HepG2 (cell line): ENCODE data around the gene CBR4. TPM values are rescaled to one million over a fixed set of nuclear protein-coding genes. Genes with fewer than 3 reads are reported as not detected.
"Not testable (repeated sequence)": the region's sequence is repeated elsewhere in the genome, so short reads cannot be mapped to it uniquely, and the experiment has no call there.

ENCODE experiments used
- ATAC-seq: fragments of 200-7000 bp; cut with Tn5 transposase; 3 replicates; pipeline ENCODE4 v1.9.1; 2020; ENCODE audit warnings: mild to moderate bottlenecking, moderate library complexity
- BruUV-seq: library from RNA; stranded (reverse); fragments of 400-500 nt; replicated peaks from 2 replicates; lab custom pipeline; 2021; lab: Mats Ljungman, UMichigan
- CTCF ChIA-PET: fragments of 300-600 bp; formaldehyde crosslinking; extraction: SDS; loops from one replicate; lab custom pipeline; 2021; ENCODE audit warnings: low total read pairs, inconsistent platforms, low intra/inter-chr PET ratio; lab: Yijun Ruan, JAX
- POLR2A ChIA-PET: fragments of 350-600 bp; sonication (Branson Sonifier 250); formaldehyde crosslinking; loops from one replicate; lab custom pipeline; 2020; ENCODE audit warnings: antibody characterized with exemption, inconsistent platforms; lab: Yijun Ruan, JAX
- DNase-seq: peaks from one replicate; pipeline ENCODE4 v3.0.0-alpha.2; 2015; ENCODE audit warnings: low spot score
- FAIRE-seq: peaks from 3 replicates; lab custom pipeline; 2011; peaks lifted over from hg19 to GRCh38; lab: Jason Lieb, UNC
- H2AFZ ChIP-seq: one replicate; pipeline ENCODE4 v1.6.1; 2011; ENCODE audit warnings: low read length, inconsistent platforms
- H3K27ac ChIP-seq: fragments of 300-600 bp; 3 replicates; pipeline ENCODE4 v1.8.0; 2011; ENCODE audit warnings: mixed run types, mild to moderate bottlenecking, mixed read lengths, low read length, inconsistent platforms; ENCODE audit not compliant: insufficient read depth; ENCODE audit errors: extremely low read length
- H3K27me3 ChIP-seq, 2 experiments: fragments of 200-600 bp in 1 of 2; 2 replicates in 1 of 2; 3 replicates in 1 of 2; pipeline versions ENCODE4 v1.6.0 to v1.8.0; 2011; ENCODE audit warnings: low read length in 2 of 2, mild to moderate bottlenecking in 2 of 2, moderate library complexity in 2 of 2, inconsistent platforms in 1 of 2; ENCODE audit not compliant: insufficient read depth in 2 of 2, control insufficient read depth in 1 of 2
- H3K36me3 ChIP-seq, 2 experiments: fragments of 200-600 bp in 1 of 2; replicated peaks in 1 of 2; 2 replicates in 1 of 2; 3 replicates in 1 of 2; pipeline versions ENCODE4 v1.5.1 to v1.8.0; 2011; ENCODE audit warnings: low read length in 2 of 2, inconsistent platforms in 1 of 2; ENCODE audit not compliant: insufficient read depth in 2 of 2, control insufficient read depth in 1 of 2
- H3K4me1 ChIP-seq: 2 replicates; pipeline ENCODE4 v1.5.1; 2012; ENCODE audit warnings: low read length, inconsistent platforms; ENCODE audit not compliant: insufficient read depth
- H3K4me2 ChIP-seq: 2 replicates; pipeline ENCODE4 v1.6.0; 2011; ENCODE audit warnings: low read depth, low read length, inconsistent platforms
- H3K4me3 ChIP-seq, 3 experiments: fragments of 200-600 bp in 1 of 3; sonication (generic), shearing (Covaris generic) in 1 of 3; replicated peaks in 1 of 3; 2 replicates each; pipeline ENCODE4 v1.5.1; 2011 to 2016; ENCODE audit warnings: low read length in 3 of 3, inconsistent platforms in 2 of 3, low read depth in 2 of 3, mild to moderate bottlenecking in 2 of 3, control low read depth in 1 of 3, mixed read lengths in 1 of 3; ENCODE audit not compliant: insufficient read depth in 1 of 3
- H3K79me2 ChIP-seq: one replicate; pipeline ENCODE4 v1.6.1; 2011; ENCODE audit warnings: low read length, inconsistent platforms; ENCODE audit not compliant: insufficient read depth
- H3K9ac ChIP-seq: 2 replicates; pipeline ENCODE4 v1.6.0; 2011; ENCODE audit warnings: mild to moderate bottlenecking, low read depth, low read length, inconsistent platforms; ENCODE audit not compliant: insufficient read depth
- H3K9me3 ChIP-seq: 2 replicates; pipeline ENCODE4 v1.5.1; 2012; ENCODE audit warnings: mild to moderate bottlenecking, low read length
- H4K20me1 ChIP-seq: 2 replicates; pipeline ENCODE4 v1.6.0; 2011; ENCODE audit warnings: inconsistent platforms, mild to moderate bottlenecking, low read length, moderate library complexity; ENCODE audit not compliant: insufficient read depth
- ZNF605 ChIP-seq: sonication (generic); formaldehyde crosslinking; IDR thresholded peaks from 2 replicates; pipeline ENCODE4 v1.8.0; 2022; ENCODE audit warnings: mild to moderate bottlenecking, missing genetic modification reagents
- WGBS: methylation state at CpG from one replicate; pipeline ENCODE4 v1.1.6; 2017; ENCODE audit warnings: low lambda C conversion rate; 5-methylcytosine and 5-hydroxymethylcytosine counted together
- in situ Hi-C: cut with HindIII; loops from 2 replicates; pipeline ENCODE4 v1.10.0; 2017; ENCODE audit warnings: low pct_unique_long_range_greater_than_20kb; ENCODE audit not compliant: extremely low pct_ligation_motif_present
- intact Hi-C: fragments of 100-400 bp; cut with micrococcal nuclease; formaldehyde crosslinking; loops from one replicate; pipeline ENCODE4 v1.10.0; 2022; ENCODE audit not compliant: unreplicated experiment
- polyA plus RNA-seq, 8 experiments: library from polyadenylated mRNA; depleted of rRNA in 3 of 8; stranded (reverse) in 7 of 8; unstranded in 1 of 8; fragments of >200 nt; fragmentation: Illumina TruSeq in 4 of 8; extraction: Trizol in 4 of 8; gene quantifications; 2 replicates each; pipeline versions ENCODE4 v1.2.1 to v1.2.3, GENCODE V29; 2011 to 2016; ENCODE audit warnings: low read depth in 4 of 8, missing spikeins in 1 of 8, mixed read lengths in 1 of 8; ENCODE audit not compliant: insufficient read depth in 1 of 8
- total RNA-seq, 5 experiments: library from RNA; depleted of rRNA; stranded (reverse); fragments of >200 nt; fragmentation: Illumina TruSeq; extraction: Trizol; gene quantifications; 2 replicates each; pipeline ENCODE4 v1.2.3, GENCODE V29; 2016; ENCODE audit warnings: low read depth in 1 of 5
- TF ChIP-seq, protein P1 (sequence below): IDR thresholded peaks from 2 replicates; pipeline ENCODE4 v1.6.1; 2012; ENCODE audit warnings: inconsistent platforms

CBR4 gene
- total and polyA plus RNA-seq, 2 of the 13 experiments (the other 11 are each of a cell fraction or from before 2014, with no cell fraction given): 7.3 to 20.7 TPM

- FAIRE-seq: no peak
- H2AFZ ChIP-seq: no peak overlapping the region
- H4K20me1 ChIP-seq: no peaks in the 10 kb centered on the region
- CTCF ChIA-PET: no interaction called here
- H3K4me1 ChIP-seq: no peaks in the 10 kb centered on the region
- no peaks in the 10 kb centered on the region for H3K27me3 ChIP-seq
- TF ChIP-seq, protein P1, sequence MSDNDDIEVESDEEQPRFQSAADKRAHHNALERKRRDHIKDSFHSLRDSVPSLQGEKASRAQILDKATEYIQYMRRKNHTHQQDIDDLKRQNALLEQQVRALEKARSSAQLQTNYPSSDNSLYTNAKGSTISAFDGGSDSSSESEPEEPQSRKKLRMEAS: no peak
- TF ChIP-seq ZNF605 (CRISPR knock-in tag): no peak
- BruUV-seq: no TSS peak
- in situ Hi-C loops (no loop called here), intact Hi-C loops (no loop called here)
- H3K79me2 ChIP-seq: no peaks in the 10 kb centered on the region
- H3K9me3 ChIP-seq: no peaks in the 10 kb centered on the region
- WGBS: 90% methylated on average over 2 of the region's 2 CpGs
- H3K4me2 ChIP-seq: no peak overlapping the region
- no peak overlapping the region for H3K9ac ChIP-seq
- POLR2A ChIA-PET: interaction anchor here (1.6 kb wide), 1 partner anchor 54 kb away, joined by 8 read pairs; the partner anchor contains the start of gene CBR4
- no peaks in the 10 kb centered on the region for H3K36me3 ChIP-seq
- no peak for DNase-seq
- H3K4me3 ChIP-seq: no peak overlapping the region
- ATAC-seq: no peak
- H3K27ac ChIP-seq: no peak overlapping the region
Measured at GRCh38 chr4:168955674-168956073, 54.4 kb downstream of the CBR4 start.

DNA sequence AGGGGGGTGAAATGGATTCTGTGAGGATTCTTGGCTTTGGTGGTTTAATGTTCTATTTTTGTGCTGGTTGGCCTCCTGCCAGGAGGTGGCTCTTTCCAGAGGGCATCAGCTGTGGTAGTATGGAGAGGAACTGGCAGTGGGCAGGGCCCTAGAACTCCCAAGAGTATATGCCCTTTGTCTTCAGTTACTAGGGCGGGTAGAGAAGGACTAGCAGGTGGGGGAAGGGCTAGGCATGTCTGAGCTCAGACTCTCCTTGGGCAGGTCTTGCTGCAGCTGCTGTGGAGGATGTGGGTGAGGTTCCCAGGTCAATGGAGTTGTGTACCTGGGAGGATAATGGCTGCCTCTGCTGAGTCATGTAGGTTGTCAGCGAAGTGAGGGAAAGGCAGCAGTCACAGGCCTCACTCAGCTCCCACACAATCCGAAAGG lies 57.2 kb downstream of the CBR4 start:
- H3K36me3 ChIP-seq, H3K79me2 ChIP-seq, POLR2A ChIA-PET, H3K27me3 ChIP-seq, H3K4me1 ChIP-seq, H3K9me3 ChIP-seq, CTCF ChIA-PET, H3K27ac ChIP-seq, H4K20me1 ChIP-seq, DNase-seq, BruUV-seq, FAIRE-seq, intact Hi-C loops, H3K4me2 ChIP-seq, H2AFZ ChIP-seq, ATAC-seq, H3K4me3 ChIP-seq, H3K9ac ChIP-seq, in situ Hi-C loops: not testable (repeated sequence)
- 93% methylated on average over 3 of the region's 3 CpGs for WGBS
